ENCODE measurements around the gene MRPL43.

The MRPL43 gene

DNA sequence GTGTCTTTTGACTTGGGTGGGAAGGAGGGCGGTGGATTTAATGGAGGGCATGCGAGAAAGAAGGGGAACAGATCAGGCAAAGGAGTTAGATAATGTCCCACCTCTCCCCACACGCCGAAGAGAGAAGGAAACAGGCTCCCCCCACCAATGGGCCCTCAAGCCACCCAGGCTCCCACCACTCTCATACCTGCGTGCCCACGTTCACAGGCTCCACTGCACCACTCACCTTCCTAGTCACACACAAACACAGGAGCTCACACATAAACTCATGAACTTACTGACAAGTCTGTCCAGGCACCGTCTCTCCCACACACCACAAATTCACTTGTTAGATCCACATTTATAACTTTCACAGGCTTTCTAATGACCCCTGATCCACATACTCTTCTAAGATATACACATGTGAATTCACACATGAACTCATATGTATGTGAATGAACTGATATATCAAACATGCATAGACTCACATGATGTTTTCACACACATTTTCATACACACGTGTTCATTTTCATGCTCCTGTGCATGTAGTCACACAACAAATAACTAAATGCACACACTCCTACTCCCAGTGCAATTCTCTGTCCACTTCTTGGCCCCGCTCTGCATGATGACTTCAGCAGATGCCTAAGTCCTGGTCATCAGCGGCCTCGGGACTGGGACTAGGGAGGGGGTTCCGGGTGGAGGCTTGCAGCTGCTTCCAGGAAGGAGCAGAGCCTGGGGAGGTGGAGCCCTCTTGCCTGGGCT is 13.8 kb upstream of the MRPL43 start:
- Mint-ChIP-seq H3K9me3 (no peaks in the 10 kb centered on the region), H3K4me1 (ENCODE audit: low read depth) (peaks cover 16% of the 10 kb centered on the region), H3K27me3 (ENCODE audit: low read depth) (no peaks in the 10 kb centered on the region), H3K36me3 (ENCODE audit: low read depth) (peaks cover 3% of the 10 kb centered on the region), H3K27ac (peak overlapping the region; percentile 15), H3K4me3 (peak overlapping the region; percentile 66)

DNA sequence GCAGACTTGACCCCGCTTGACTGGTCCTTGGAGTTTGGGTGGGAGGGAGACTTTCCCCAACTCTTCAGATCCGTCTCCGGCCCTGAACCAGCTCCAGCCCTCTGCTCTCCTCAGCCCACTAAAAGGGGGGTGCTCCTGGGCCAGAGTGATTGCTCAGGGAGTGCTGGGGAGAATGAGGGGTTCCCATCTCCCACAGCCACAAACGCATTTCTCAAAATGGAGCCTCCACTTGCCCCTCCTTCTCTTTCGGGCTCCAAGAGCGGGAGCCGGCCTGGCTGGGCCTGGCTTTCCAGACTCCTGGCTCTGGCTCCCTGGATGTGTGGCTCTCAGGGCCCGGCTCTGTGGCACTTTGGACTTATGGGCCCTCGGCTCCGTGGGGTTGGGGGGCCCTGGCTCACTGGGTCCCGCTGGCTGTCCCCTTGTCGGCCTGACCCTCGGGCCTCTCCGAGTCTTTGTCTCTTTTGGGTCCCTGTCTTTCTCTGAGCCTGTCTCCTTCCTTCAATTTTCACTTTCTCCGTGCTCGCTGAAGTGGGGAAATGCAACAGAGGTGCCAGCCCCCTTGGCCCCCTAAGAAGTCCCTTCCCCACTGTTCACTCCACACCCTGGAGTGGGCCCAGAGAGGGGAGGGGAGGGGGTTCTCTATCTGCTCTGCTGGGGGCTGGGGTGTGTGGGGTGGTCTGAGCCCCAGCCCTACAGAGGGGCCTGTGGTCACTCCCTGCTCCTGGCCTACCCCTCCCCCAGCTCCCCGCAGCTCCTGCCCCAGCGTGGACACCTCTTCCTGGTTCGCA is 13.0 kb upstream of the MRPL43 start:
- Mint-ChIP-seq H3K27me3 (ENCODE audit: low read depth) (no peaks in the 10 kb centered on the region), H3K4me1 (ENCODE audit: low read depth) (peaks cover 18% of the 10 kb centered on the region), H3K9me3 (no peaks in the 10 kb centered on the region), H3K36me3 (ENCODE audit: low read depth) (peaks cover 3% of the 10 kb centered on the region), H3K27ac (no peak overlapping the region), H3K4me3 (peak overlapping the region; percentile 65)

DNA sequence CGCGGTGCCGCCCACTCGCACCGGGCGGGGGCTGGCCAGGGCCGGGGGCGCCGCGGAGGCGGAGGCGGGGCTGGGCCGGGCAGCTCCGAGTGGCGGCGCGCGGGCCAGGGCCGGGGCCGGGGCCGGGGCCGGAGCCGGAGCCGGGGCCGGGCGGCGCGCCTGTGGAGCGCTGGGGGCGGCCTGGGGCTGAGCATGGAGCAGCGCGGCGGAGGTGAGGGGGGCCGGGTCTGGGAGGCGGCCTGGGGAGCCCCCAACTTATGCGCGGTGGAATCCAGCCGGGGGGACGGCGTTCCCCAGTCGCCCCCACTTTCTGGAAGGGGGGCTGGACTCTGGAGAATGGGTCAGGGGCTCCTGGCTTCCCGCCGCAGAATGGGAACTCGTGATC is 12.4 kb upstream of the MRPL43 start, which contains the start of gene LZTS2:
TSS of gene LZTS2 (plus strand) at position 67 of the 385 bp plus-strand sequence. CDS start 2,731 bp downstream, outside the sequence.
- peaks cover 3% of the 10 kb centered on the region for H3K36me3 Mint-ChIP-seq (ENCODE audit: low read depth)
- H3K4me3 Mint-ChIP-seq, result peak within 1 kb of the TSS; percentile 88
- H3K27me3 Mint-ChIP-seq (ENCODE audit: low read depth), result no peaks in the 10 kb centered on the region
- H3K4me1 Mint-ChIP-seq (ENCODE audit: low read depth), result peaks cover 18% of the 10 kb centered on the region
- H3K9me3 Mint-ChIP-seq, result no peaks in the 10 kb centered on the region
- H3K27ac Mint-ChIP-seq, result peak within 1 kb of the TSS; percentile 87

DNA sequence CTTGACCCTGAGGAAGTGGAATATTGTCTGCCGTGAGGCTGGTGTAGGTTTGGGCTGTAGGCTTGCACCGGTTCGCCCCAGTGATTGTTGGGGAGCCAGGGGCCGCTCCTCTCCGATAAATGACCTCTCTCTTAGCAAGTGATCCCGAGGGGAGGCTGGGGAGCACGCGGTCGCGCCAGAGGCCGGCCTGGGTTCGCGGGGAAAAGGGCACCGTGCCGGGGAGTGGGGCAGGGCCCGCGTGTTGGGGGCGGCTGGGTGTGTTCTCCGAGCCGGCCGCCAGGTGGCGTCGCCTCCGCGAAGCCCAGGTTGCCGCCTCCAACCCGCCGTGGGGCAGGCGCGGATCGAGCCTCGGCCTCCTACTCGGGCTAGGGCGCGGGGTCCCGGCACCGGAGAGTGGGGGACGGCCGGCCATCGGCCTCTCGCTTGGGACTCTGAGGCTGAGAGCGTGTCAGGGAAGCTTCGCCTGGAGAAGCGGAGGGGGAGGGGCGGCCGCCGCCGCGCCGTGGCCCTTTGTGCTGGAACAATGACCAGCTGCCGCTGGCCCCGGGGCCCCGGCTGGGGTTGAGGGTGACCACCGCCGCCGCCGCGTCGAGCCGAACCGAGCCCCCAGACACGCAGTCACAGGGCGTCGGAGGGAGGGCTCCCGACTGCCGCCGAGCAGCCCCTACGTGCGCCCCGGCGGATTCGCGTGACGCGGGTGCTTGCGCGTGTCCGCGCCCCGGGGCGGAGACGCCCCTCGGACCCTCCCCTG is 11.9 kb upstream of the MRPL43 start:
- Mint-ChIP-seq H3K9me3 (no peaks in the 10 kb centered on the region), H3K27ac (peak overlapping the region; percentile 87), H3K36me3 (ENCODE audit: low read depth) (peaks cover 8% of the 10 kb centered on the region), H3K27me3 (ENCODE audit: low read depth) (no peaks in the 10 kb centered on the region), H3K4me3 (peak overlapping the region; percentile 88), H3K4me1 (ENCODE audit: low read depth) (peaks cover 18% of the 10 kb centered on the region)

DNA sequence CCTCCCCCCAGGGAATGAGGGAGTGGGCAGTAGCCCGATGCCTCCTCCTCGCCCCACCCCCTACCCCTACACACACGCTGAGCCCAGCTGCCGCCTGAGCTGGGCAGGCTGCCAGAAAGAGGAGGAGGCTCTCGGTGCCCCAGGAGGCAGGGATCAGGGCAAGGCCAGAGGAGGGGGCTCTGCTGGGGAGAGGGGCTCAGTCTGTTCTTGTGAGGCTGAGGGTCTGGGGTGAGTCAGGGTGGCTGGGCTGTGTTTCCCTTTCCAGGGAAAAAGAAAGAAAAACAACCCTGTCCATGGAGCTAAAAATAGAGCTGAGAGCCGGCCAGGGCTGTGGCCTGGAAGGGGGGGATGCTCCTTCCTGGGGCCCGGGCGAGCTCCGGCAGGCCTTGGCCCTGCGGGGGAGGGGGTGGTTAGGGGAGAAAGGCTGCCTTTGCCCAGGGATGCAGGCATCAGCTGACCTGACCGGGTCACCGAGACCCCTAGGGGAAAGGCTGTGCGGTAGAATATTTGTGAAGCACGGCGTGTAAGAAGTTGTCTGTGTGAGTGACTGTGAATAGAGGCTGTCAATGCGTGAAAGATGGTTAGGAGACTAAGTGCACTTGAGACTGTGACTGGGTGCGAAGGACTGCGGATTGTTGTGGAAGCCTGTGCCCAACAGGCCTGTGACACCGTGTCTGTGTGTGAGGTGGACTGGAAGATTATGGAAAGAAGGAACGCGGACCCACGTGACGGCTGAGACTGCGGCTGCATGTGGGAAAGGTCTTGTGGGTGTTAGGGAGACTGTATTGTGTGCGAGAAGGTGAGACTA is 11.1 kb upstream of the MRPL43 start:
- no peaks in the 10 kb centered on the region for H3K9me3 Mint-ChIP-seq
- no peaks in the 10 kb centered on the region for H3K27me3 Mint-ChIP-seq (ENCODE audit: low read depth)
- H3K4me3 Mint-ChIP-seq, result peak overlapping the region; percentile 88
- H3K36me3 Mint-ChIP-seq (ENCODE audit: low read depth), result peaks cover 11% of the 10 kb centered on the region
- peak overlapping the region; percentile 87 for H3K27ac Mint-ChIP-seq
- peaks cover 18% of the 10 kb centered on the region for H3K4me1 Mint-ChIP-seq (ENCODE audit: low read depth)

DNA sequence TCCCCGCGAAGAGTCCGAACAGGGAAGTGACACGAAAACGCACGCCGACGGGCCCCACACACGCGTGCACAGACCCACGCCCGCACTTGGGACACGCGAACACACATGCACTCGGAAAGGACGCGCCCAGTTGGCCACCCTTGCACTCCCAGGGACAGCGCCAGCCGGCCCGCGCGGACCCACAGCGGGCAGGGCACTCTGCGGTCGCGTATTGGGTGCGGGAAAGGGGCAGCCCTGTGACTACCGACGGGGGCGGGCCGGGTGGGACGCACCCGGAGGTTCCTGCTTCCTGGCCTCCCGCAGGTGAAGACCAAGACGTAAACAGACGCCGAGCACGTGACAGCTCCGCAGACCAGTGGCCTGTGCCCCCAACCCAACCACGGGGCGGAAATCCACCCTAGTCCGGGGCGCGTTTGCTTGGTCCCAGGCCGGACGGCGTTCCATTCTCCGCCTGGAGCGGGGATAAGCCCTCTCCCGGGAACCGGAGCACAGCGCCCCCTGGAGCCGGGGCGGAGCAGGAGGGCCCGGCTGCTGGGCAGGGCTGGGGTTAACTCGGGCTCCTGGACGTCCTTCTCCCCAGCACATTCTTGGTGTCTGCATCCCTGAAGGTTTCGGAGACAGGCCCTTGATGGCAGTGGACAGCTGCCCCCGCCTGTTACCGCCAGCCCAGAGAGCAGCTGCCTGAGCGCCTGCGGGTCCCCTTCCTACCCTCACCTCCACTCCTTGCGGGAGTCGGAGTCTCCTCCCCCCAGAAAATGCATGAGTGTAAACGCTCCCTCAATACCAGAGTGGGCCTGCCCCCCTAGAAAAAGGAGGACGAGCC is 10.3 kb upstream of the MRPL43 start:
- no peaks in the 10 kb centered on the region for H3K9me3 Mint-ChIP-seq
- H3K27ac Mint-ChIP-seq, result peak overlapping the region; percentile 85
- peaks cover 18% of the 10 kb centered on the region for H3K4me1 Mint-ChIP-seq (ENCODE audit: low read depth)
- H3K4me3 Mint-ChIP-seq, result peak overlapping the region; percentile 88
- peaks cover 15% of the 10 kb centered on the region for H3K36me3 Mint-ChIP-seq (ENCODE audit: low read depth)
- H3K27me3 Mint-ChIP-seq (ENCODE audit: low read depth), result no peaks in the 10 kb centered on the region

DNA sequence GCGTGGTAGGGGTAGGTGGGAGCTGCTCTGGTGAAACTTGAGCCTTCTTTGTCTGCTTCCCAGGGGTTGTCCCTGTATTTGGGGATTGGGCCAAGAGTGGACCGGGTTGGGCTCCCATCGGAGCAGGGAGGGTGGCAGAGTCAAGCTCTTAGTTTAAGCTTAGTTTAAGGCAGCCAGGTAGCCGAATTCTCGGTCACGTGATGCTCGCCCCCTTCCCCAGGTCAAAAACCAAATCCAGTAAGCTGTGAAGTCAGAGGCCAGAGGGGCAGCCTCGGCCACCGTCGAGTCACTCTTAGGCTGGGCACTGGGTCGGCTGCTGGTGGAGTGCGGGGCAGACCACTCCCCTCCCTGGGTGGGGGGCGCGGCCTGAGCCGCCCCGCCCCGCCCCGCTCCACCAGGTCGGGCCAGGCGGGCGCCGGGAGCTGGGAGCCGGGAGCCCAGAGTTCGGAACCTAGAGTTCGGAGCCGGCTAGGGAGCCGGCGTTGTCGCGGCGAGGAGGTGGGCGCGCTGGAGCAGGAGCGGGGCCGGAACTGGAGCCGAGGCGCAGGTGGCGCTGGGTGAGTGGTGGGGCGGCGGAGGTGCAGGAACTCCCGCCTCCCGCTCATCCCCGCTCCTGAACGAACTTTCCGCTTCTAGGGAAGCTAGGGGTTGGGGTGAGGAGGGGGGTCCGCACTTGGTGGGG is 9.5 kb upstream of the MRPL43 start:
- Mint-ChIP-seq H3K9me3 (no peaks in the 10 kb centered on the region), H3K4me1 (ENCODE audit: low read depth) (peaks cover 18% of the 10 kb centered on the region), H3K27me3 (ENCODE audit: low read depth) (no peaks in the 10 kb centered on the region), H3K4me3 (peak overlapping the region; percentile 88), H3K36me3 (ENCODE audit: low read depth) (peaks cover 15% of the 10 kb centered on the region), H3K27ac (peak overlapping the region; percentile 85)

DNA sequence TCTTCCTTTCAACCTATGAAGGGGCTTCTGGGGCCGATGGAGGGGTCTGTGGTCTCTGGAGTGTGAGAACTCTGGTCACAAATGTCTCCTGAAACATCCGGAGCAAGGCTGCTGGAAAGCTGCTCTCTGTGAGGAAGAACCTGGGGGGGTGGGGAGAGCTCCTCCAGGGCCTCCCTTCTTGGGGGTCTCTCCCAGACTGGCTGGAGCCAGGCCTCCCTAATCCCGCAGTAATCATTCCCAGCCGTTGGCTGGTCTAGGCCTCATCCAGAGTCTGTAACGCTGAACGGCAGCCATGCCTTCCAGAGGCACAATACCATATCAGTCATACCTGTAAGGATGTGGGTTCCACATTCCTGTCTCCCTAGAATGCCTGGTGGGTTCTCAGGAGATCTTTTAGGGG is 7.9 kb upstream of the MRPL43 start:
- no peaks in the 10 kb centered on the region for H3K9me3 Mint-ChIP-seq
- H3K27ac Mint-ChIP-seq, result no peak overlapping the region
- no peak overlapping the region for H3K4me3 Mint-ChIP-seq
- peaks cover 15% of the 10 kb centered on the region for H3K4me1 Mint-ChIP-seq (ENCODE audit: low read depth)
- peaks cover 22% of the 10 kb centered on the region for H3K36me3 Mint-ChIP-seq (ENCODE audit: low read depth)
- no peaks in the 10 kb centered on the region for H3K27me3 Mint-ChIP-seq (ENCODE audit: low read depth)

DNA sequence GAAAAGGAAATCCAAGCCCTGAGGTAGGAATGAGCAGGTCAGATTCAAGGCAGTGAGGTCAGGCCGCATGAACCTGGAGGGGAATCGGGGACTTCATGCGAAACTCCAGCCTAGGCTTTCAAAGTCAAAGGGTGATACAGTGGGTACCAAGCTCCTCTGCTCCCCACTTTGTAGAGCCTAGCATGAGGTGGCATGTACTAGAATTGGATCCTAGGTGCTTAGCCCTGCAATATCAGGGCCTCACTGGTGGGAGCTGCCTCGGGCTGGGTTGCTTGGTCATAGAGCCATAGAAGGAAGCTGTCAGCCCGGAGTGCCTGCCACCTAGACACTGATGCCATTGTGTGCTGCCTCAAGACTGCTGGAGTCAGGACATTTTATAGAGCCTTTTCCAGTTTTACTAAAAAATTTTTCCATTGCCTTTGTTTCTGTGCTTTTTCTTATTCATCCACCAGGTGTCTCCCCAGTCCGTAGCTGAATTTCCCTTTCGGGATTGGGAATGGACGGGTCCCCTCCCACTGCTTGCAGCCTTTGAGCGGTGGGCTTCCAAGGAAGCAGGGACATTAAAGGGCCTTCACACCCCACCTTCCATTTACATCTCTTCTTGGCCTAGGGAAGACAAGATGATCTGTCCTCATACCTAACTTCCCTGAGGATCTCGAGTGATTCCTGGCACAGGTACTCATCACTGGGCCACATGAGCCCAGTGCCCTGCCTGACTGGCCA is 6.8 kb upstream of the MRPL43 start:
- no peaks in the 10 kb centered on the region for H3K27me3 Mint-ChIP-seq (ENCODE audit: low read depth)
- peaks cover 18% of the 10 kb centered on the region for H3K4me1 Mint-ChIP-seq (ENCODE audit: low read depth)
- H3K27ac Mint-ChIP-seq, result no peak overlapping the region
- H3K36me3 Mint-ChIP-seq (ENCODE audit: low read depth), result peaks cover 22% of the 10 kb centered on the region
- no peaks in the 10 kb centered on the region for H3K9me3 Mint-ChIP-seq
- no peak overlapping the region for H3K4me3 Mint-ChIP-seq

DNA sequence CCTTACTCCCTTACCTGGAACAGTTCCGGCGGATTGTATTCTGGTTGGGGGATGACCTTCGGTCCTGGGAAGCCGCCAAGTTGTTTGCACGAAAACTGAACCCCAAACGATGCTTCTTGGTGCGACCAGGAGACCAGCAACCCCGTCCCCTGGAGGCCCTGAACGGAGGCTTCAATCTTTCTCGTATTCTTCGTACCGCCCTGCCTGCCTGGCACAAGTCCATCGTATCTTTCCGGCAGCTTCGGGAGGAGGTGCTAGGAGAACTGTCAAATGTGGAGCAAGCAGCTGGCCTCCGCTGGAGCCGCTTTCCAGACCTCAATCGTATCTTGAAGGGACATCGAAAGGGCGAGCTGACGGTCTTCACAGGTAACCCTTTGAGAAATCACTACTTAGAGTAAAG is 1.8 kb upstream of the MRPL43 start:
- peaks cover 28% of the 10 kb centered on the region for H3K36me3 Mint-ChIP-seq (ENCODE audit: low read depth)
- peak overlapping the region; percentile 25 for H3K4me3 Mint-ChIP-seq

DNA sequence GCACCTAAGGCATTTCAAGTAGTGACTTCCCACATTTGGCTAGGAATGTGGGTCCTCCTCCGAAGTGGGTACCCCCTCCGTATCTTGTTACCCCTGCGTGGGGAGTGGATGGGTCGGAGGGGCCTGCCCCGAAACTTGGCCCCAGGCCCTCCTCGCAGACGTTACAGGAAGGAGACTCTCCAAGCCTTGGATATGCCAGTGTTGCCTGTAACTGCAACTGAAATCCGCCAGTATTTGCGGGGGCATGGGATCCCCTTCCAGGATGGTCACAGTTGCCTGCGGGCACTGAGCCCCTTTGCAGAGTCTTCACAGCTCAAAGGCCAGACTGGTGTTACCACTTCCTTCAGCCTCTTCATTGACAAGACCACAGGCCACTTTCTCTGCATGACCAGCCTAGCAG is 869 bp upstream of the MRPL43 start:
- peaks cover 18% of the 10 kb centered on the region for H3K4me1 Mint-ChIP-seq (ENCODE audit: low read depth)
- H3K27me3 Mint-ChIP-seq (ENCODE audit: low read depth), result no peaks in the 10 kb centered on the region
- no peaks in the 10 kb centered on the region for H3K9me3 Mint-ChIP-seq
- no peak overlapping the region for H3K27ac Mint-ChIP-seq
- H3K36me3 Mint-ChIP-seq (ENCODE audit: low read depth), result peaks cover 25% of the 10 kb centered on the region
- H3K4me3 Mint-ChIP-seq, result peak overlapping the region; percentile 98

More for the DNA sequence above, 1.8 kb upstream of the MRPL43 start:
- Mint-ChIP-seq H3K27me3 (ENCODE audit: low read depth) (no peaks in the 10 kb centered on the region), H3K27ac (no peak overlapping the region), H3K4me1 (ENCODE audit: low read depth) (peaks cover 18% of the 10 kb centered on the region), H3K9me3 (no peaks in the 10 kb centered on the region)

DNA sequence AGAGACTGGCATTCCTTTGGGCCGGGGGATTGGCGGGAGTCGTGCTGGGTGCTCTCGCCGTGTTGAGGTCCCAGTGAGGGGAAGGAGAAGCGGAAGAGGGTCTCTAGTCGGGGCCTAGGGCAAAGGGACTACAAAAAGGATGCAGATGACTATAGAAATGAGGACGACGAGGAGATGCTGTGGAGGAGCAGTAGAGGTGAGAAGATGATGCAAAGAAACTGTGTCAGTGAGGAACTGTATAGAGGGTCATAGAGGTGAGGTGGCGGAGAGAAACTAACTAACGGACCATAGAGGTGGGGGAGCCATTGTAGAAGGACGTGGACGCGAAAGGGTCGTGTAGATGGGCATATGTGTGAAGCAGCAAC is 370 bp upstream of the MRPL43 start:
- Mint-ChIP-seq H3K4me3 (peak overlapping the region; percentile 98), H3K9me3 (no peaks in the 10 kb centered on the region), H3K27ac (peak overlapping the region; percentile 86), H3K4me1 (ENCODE audit: low read depth) (peaks cover 18% of the 10 kb centered on the region), H3K36me3 (ENCODE audit: low read depth) (peaks cover 21% of the 10 kb centered on the region), H3K27me3 (ENCODE audit: low read depth) (no peaks in the 10 kb centered on the region)

All from T-helper 1 cell treated with Interleukin-12 subunit alpha and Interleukin-12 subunit beta and Interleukin-4 antibody, amounts not matched to agents 30 μg/mL and 1 μg/mL, for 36 hours (primary cell).